CD4-positive, alpha-beta T cell treated with Interferon alpha-2 for 1 hour (primary cell): ENCODE data around the gene TLK2.
"Not testable (repeated sequence)": the region's sequence is repeated elsewhere in the genome, so short reads cannot be mapped to it uniquely, and the experiment has no call there.

Experiments
- DNase-seq, 2 donors: peaks; one replicate each; pipeline ENCODE4 v3.0.0-alpha.2; 2020 to 2022

The TLK2 gene

GRCh38 chr17:62478424-62478879, at the start of gene TLK2:
Gene TLK2 (plus strand): TSS chr17:62478825. CDS start chr17:62481126, 2,301 bp downstream.
- peak; percentile 84 to 85 for DNase-seq

DNA sequence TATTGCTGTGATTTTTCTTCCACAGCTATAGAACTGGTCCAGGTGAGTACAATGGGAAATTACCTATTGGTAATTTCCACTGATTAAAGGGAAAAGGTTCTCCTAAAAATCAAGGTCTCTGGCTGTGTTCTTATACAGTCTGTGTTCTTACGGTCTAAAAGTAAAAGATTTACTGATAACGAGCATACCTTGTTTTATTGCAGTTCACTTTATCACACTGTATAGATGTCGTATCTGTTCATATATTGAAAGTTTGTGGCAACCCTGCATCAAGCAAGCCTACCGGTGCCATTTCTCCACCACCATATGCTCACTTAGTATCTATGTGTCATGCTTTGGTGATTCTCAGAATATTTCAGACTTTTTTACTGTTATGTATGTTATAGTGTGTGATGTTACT, 43.4 kb upstream of the TLK2 start:
- not testable (repeated sequence) for DNase-seq

DNA sequence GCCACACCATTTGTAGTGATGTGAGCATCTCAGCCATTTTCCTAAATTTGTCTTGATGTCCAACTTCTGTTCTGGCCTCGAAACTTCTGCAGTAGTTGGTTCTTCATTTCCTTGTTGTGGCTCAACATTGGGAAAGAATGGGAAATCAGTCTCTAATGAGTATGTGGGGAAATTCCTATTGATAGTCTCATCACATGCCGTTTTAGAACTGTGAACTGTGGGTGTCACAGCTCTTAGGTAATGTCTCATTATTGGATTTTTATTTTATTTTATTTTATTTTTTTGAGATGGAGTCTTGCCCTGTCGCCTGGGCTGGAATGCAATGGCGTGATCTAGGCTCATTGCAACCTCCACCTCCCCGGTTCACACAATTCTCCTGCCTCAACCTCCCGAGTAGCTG, 37.4 kb upstream of the TLK2 start:
- DNase-seq, result not testable (repeated sequence)

DNA sequence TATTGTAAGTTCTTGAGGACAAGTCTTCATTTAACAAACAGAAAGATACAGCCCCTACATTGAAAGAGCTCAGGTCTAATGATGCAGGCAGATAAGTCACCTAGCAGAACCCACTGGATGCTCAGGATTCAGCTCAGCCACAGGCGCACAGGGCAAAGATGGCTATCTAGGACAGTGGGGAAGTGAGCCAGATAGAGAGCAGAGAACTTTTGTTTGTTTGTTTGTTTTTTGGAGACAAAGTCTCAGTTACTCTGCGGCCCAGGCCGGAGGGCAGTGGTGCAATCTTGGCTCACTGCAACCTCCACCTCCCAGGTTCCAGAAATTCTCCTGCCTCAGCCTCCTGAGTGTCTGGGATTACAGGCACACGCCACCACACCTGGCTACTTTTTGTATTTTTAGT, 34.6 kb upstream of the TLK2 start:
- no peak for DNase-seq

GRCh38 chr17:62445791-62446190, 32.8 kb upstream of the TLK2 start:
- not testable (repeated sequence) for DNase-seq

GRCh38 chr17:62452195-62452594, 26.4 kb upstream of the TLK2 start:
- not testable (repeated sequence) for DNase-seq

GRCh38 chr17:62453041-62453440, 25.6 kb upstream of the TLK2 start:
- not testable (repeated sequence) for DNase-seq

DNA sequence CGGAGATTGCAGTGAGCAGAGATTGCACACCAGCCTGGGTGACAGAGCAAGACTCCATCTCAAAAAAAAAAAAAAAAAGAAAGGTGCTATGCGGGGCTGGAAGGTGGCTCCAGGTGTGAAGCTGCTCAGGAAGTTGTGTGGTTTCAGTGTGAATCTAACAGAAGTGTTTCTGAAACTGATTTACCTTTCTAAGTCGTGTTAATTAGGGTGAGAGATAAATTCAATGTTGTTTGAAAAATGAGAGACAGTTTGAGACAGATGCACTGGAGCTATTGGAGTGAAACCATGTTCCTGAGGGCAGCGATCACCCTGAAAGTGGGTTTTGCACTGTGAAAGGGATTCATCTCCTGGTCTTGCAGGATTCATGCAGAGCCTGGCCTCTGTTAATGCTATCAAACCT, 25.0 kb upstream of the TLK2 start:
- peak in 1 of 2 donors; percentile 38 for DNase-seq

DNA sequence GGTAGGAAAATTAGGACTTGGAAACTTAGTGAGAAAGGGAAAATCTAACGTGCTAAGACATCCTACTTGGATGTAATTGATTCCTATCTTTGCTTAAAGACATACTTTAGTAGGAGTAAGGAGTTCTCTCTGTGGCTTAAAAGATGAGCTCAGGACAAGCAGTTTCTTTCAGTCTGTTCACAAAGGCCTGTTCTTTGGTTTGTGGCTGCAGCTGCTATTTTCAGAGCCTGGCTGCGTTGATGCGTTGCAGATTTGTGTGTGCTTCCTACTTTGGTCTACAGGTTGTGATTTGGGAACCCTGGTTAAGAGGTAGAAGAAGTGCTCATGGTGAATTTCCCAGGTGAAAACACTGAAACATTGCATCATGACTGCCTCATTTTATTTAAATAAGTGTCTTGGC, 24.5 kb upstream of the TLK2 start:
- not testable (repeated sequence) for DNase-seq

DNA sequence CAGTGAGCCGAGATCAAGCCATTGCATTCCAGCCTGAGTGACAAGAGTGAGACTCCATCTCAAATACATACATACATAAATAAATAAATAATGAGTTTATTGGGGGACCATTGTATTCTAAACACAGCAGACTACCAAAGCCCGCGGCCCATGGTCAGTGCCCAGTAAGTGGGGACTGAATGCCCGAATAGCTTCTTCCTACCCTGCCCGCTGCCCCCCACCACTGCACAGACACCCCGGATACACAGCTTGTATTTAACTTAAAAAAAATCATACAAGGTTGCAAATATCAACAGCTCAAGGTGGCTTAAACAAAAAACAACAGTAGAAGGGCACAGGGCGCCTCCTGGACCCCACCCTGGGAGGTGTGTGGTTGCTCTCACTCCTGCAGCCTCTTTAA, 22.6 kb upstream of the TLK2 start:
- no peak for DNase-seq

GRCh38 chr17:62458483-62458882, 20.1 kb upstream of the TLK2 start:
- DNase-seq, result not testable (repeated sequence)

DNA sequence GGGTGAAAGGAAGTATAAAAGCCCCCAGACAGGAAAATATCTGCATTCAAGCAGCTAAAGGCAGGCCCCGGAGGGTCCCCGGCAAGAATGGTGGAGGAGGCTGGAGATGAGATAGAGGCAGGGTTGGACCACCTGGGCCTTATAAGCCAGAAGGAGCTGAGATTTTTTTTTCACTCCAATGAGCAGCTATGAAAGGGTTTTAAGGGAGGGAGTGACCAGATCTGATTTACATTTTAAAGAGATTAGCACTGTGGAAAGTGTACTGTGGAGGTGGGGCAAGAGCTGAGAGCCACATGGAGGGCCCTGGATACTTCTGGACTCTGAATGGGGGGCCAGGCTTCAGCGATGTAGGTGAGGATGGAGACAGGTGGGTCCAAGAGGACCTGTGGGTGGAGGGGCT, 14.2 kb upstream of the TLK2 start:
- not testable (repeated sequence) for DNase-seq

GRCh38 chr17:62465271-62465670, 13.4 kb upstream of the TLK2 start:
- DNase-seq, result not testable (repeated sequence)

DNA sequence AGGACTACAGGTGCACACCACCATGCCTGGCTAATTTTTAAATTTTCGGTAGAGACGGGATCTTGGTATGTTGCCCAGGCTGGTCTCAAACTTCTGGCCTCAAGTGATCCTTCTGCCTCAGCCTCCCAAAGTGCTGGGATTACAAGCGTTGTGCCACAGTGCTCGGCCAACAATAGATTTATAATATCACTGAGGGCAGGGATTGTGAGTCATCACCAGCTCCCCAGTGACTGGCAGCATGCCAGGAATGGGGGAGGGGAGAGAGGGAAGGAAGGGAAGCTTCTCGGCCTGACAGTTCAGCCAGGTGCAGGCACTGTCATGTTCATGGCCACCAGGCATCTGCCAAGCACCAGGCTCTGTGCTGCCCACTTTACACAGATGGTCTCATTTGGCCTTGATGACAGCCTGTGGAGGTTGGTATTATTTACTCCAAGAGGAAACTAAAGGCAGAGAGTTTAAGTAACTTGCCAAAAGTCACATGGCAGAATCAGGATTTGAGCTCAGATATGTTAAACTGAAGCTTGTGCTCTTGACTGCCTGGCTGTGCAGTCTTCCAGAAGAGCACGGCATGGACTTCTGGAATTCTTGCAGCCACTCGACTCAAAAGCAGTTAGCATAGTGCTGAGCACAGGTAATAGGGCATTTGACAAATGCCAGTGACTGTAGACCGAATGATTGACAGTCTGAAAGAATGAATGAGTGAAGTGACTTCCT, 7.8 kb upstream of the TLK2 start:
- DNase-seq, result peak; percentile 53 to 68

DNA sequence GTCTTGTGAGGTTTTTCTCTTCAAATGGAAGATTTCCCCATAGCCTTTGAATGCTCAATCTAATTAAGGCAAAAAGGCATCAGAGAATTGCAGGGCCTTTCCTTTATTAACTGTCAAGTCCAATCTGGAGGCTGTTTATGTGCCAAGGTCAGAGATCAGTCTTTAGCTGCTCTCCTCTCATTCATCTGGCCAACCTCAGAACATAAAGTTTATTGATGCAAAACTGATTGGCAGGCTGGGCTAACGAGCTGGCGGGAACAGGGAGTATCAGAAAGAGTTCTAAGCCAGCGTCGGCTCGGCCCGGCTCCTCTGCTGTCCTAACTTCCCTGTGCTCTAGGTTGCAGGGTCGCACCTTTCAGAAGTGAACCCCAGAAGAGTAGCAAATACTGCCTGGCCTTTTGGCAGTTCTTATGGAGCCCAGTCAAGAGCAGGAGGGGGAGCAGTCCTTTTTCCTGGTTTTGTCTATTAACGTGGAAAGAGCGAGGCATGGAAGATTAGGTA, 7.2 kb upstream of the TLK2 start:
- not testable (repeated sequence) for DNase-seq

DNA sequence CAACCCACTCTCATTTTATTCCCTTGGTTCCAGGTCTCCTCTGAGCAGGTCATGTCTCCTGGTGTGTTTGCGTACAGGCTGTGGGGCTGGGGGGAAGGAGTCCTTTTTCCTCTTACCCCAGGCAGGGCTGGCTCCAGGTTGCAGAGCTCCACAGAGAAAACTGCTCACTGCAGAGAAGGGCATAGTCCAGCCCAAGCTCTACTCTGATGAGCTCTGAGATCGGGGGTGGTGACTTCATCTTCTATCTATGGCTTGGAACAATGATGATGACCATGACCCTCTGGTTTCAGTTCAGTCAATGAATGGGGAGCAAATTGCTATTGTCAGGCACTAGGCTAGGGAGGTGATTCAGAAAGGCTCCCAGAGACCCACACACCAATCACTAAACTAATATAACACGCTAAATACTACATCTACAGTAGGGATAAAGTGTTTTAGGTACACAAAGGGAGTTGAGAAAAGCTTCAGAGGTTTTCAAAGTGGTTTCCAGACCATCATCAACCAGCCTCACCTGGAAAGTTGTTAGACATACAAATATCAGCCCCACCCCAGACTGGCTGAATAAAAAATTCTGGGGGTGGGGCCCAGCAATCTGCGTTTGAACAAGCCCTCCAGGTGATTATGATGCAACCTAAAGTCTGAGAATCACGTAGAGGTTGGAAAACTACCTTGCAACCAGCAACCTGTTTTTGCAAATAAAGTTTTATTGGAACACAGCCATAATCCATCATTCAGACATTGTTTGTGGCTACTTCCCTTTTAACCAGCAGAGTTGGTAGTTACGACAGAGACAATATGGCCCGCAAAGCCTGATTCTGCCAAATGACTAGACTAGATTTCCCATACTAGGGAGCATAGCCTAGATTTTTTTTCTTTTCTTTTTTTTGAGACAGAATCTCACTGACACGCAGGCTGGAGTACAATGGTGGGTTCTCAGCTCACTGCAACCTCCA, 5.3 kb upstream of the TLK2 start:
- DNase-seq, result not testable (repeated sequence)

DNA sequence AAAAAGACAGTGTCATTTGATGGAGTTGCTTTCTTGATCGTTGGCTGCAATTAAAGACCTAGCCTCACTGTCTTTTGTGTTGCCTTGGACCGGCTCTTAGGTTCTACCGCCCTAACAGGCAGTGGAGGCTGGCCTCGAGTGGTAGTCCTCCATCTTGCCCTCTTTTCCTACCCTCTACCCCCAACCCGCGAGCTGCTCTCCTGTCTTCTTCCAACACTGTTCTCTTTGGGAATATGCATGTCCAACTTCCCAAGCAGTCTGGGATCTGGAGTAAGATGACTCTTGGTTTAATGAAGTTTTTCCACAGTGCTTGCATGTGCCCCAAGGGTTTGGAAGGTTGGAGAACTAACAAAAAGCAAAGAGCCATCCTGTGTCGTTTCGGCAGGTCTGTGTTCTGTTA, 1.5 kb upstream of the TLK2 start:
- DNase-seq, result not testable (repeated sequence)

GRCh38 chr17:62477718-62478408, 762 bp upstream of the TLK2 start:
- peak; percentile 23 to 60 for DNase-seq

DNA sequence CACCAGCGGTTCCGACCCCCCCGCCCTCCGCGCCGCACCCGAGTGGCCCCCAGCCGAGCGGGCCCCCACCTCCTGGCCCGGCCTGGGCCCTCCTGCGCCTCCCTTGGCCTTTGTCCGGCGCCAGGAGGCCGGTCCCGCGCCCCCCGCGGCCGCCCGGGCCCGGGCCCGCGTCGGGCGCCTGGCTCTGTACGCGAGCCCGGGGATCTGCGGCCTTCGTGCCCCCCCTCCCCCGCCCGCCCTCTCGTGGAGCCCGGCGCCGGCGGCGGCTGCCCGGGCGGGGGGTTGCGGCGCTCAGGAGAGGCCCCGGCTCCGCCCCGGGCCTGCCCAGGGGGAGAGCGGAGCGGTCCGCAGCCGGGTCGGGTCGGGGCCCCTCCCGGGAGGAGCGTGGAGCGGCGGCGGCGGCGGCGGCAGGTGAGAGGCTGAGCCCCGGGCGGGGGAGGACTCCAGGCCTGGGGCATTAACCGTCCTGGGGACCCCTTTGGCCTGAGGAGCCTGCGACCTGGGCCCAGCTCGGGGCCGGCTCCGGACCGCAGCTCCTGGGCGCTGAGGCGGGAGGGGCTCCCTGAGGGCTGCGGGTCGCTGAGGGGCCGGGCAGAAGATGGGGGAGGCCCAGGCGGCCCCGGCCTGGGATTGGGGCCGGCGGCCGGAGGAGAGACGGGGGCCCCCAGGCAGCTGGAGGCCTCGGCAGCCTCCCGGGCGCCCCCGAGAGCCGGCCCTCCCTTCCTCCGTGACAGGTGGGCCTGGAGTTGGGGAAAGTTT, 434 bp downstream of the TLK2 start:
- DNase-seq, result peak in 1 of 2 donors; percentile 29

DNA sequence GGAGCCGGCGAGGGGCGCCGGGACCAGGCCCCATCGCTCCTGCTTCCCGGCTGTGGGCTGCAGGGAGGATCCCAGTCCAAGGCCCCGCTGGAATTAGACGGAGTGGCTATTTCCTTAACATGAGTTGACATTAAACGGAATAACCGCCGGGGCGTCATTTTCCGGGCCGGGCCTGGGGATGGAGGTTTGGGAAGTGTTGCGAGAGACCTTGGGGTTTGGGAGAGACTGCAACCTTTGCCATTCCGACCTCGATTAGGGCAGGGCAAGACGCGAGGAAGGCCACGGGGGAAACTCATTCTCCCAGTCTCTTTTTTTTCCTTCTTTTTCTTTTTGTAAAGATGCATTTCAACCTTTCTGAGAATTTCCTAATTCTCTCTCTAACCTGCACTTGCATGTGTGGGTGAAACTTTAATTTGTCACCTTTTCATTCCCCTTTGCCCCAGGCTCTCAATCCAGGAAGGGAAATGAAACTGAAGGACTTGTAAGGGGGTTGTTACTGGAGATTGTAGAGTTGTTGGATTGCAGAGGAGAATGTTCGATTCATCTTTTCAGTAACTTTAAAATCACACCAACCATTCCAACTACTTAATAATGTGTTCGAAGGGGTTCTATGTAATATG, 1.1 kb downstream of the TLK2 start:
- DNase-seq, result peak; percentile 9 to 32

- DNase-seq, result not testable (repeated sequence)
Observed at GRCh38 chr17:62482553-62482952, 3.9 kb downstream of the TLK2 start.

DNA sequence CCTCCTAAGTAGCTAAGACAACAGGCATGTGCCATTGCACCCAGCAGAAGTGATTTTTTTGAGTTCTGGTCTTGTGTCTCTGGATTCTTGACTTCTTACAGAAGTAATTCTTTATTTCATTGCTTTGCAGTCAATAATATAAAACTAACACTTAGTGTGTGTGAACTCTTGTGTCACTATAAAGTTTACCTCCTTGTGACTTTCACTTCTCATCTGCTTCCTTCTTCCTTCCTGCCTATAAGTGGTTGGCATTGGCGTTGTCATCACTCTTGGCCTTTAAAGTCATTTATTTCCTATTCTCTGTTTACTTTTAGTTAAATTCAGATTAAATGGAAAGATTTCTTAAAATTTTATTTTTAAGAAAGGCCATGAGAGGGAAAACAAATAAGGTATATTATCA, 12.4 kb downstream of the TLK2 start:
- not testable (repeated sequence) for DNase-seq
